Liver (tissue), 9 donors: ENCODE measurements around the gene AKR1B1. TPM values are rescaled to one million over a fixed set of nuclear protein-coding genes. Genes with fewer than 3 reads are reported as not detected.

Source experiments
- DNase-seq: peaks from one replicate; pipeline ENCODE4 v3.0.0-alpha.2; 2017; ENCODE audit warnings: low spot score
- H3K27ac ChIP-seq, 2 donors: one replicate each; pipeline ENCODE4 v1.7.0; 2013; ENCODE audit warnings: inconsistent platforms in 2 of 2, low read length in 2 of 2, control low read depth in 1 of 2, low read depth in 1 of 2, mild to moderate bottlenecking in 1 of 2
- H3K27me3 ChIP-seq, 4 donors: one replicate each; pipeline versions ENCODE4 v1.6.1 to v1.7.0; 2013; ENCODE audit warnings: low read length in 3 of 4, inconsistent platforms in 1 of 4, mild to moderate bottlenecking in 1 of 4, moderate library complexity in 1 of 4; ENCODE audit not compliant: control insufficient read depth in 4 of 4, insufficient read depth in 4 of 4
- H3K36me3 ChIP-seq, 4 donors: one replicate each; pipeline versions ENCODE4 v1.6.1 to v1.7.0; 2013; ENCODE audit warnings: low read length in 3 of 4, mild to moderate bottlenecking in 3 of 4, low read depth in 1 of 4, moderate library complexity in 1 of 4; ENCODE audit not compliant: control insufficient read depth in 4 of 4, insufficient read depth in 3 of 4
- H3K4me1 ChIP-seq, 4 donors: one replicate each; pipeline versions ENCODE4 v1.6.1 to v1.7.0; 2013; ENCODE audit warnings: low read length in 3 of 4, mild to moderate bottlenecking in 3 of 4, moderate library complexity in 1 of 4; ENCODE audit not compliant: control insufficient read depth in 4 of 4, insufficient read depth in 4 of 4
- H3K4me3 ChIP-seq, 3 donors: one replicate each; pipeline versions ENCODE4 v1.6.1 to v1.7.0; 2013; ENCODE audit warnings: low read length in 3 of 3, control low read depth in 1 of 3, low read depth in 1 of 3, mild to moderate bottlenecking in 1 of 3
- H3K9ac ChIP-seq, 2 donors: one replicate each; pipeline ENCODE4 v1.7.0; 2013; ENCODE audit warnings: low read length in 2 of 2, mild to moderate bottlenecking in 2 of 2, moderate library complexity in 2 of 2, control low read depth in 1 of 2, low read depth in 1 of 2
- H3K9me3 ChIP-seq, 4 donors: one replicate each; pipeline versions ENCODE4 v1.6.1 to v1.7.0; 2013; ENCODE audit warnings: low read length in 3 of 4; ENCODE audit not compliant: control insufficient read depth in 4 of 4
- ATF3 ChIP-seq: IDR thresholded peaks from 2 replicates; pipeline ENCODE4 v1.6.1; 2016; ENCODE audit warnings: antibody characterized with exemption
- CTCF ChIP-seq: fragments of 150-350 bp; IDR thresholded peaks from 2 replicates; pipeline ENCODE4 v1.5.1; 2017; ENCODE audit warnings: improper control_type of control experiment, low read depth, low read length; ENCODE audit not compliant: missing input control
- FOXA1 ChIP-seq: IDR thresholded peaks from 2 replicates; pipeline ENCODE4 v1.6.1; 2016; ENCODE audit warnings: antibody characterized with exemption
- FOXA2 ChIP-seq: IDR thresholded peaks from 2 replicates; pipeline ENCODE4 v1.6.1; 2016; ENCODE audit warnings: antibody characterized with exemption
- GABPA ChIP-seq, 2 donors: IDR thresholded peaks in 1 of 2; conservative IDR thresholded peaks in 1 of 2; 2 replicates each; pipeline ENCODE4 v1.6.1; 2016; ENCODE audit warnings: antibody characterized with exemption in 2 of 2, mild to moderate bottlenecking in 1 of 2, moderate library complexity in 1 of 2
- HNF4A ChIP-seq, 2 donors: conservative IDR thresholded peaks; 2 replicates each; pipeline ENCODE4 v1.6.1; 2016; ENCODE audit warnings: antibody characterized with exemption in 2 of 2, mild to moderate bottlenecking in 2 of 2
- HNF4G ChIP-seq: IDR thresholded peaks from 2 replicates; pipeline ENCODE4 v1.6.1; 2016; ENCODE audit warnings: antibody characterized with exemption
- MAX ChIP-seq: IDR thresholded peaks from 2 replicates; pipeline ENCODE4 v1.6.1; 2016; ENCODE audit warnings: antibody characterized with exemption
- NR2F2 ChIP-seq: IDR thresholded peaks from 2 replicates; pipeline ENCODE4 v1.6.1; 2016; ENCODE audit warnings: antibody characterized with exemption
- RAD21 ChIP-seq, 2 donors: IDR thresholded peaks; 2 replicates each; pipeline ENCODE4 v1.6.1; 2016; ENCODE audit warnings: antibody characterized with exemption in 2 of 2, mild to moderate bottlenecking in 2 of 2
- SP1 ChIP-seq: IDR thresholded peaks from 2 replicates; pipeline ENCODE4 v1.6.1; 2018; ENCODE audit warnings: antibody characterized with exemption, mild to moderate bottlenecking
- TAF1 ChIP-seq: conservative IDR thresholded peaks from 2 replicates; pipeline ENCODE4 v1.6.1; 2016; ENCODE audit warnings: antibody characterized with exemption, mild to moderate bottlenecking
- YY1 ChIP-seq: IDR thresholded peaks from 2 replicates; pipeline ENCODE4 v1.6.1; 2016; ENCODE audit warnings: antibody characterized with exemption, mild to moderate bottlenecking
- ZBTB33 ChIP-seq: IDR thresholded peaks from 2 replicates; pipeline ENCODE4 v1.6.1; 2016; ENCODE audit warnings: antibody characterized with exemption
- WGBS: extraction: QIAGEN DNeasy Blood & Tissue Kit; methylation state at CpG from one replicate; pipeline ENCODE4 v1.1.7; 2013; 5-methylcytosine and 5-hydroxymethylcytosine counted together
- polyA plus RNA-seq, 2 donors: library from polyadenylated mRNA; stranded (reverse) in 1 of 2; unstranded in 1 of 2; fragments of 200-250 nt in 1 of 2; fragments of >200 nt in 1 of 2; fragmentation: Nextera tagmentation in 1 of 2; extraction: Ambion mirVana in 1 of 2; gene quantifications; one replicate each; pipeline versions ENCODE4 v1.2.1 to v1.2.3, GENCODE V29; 2013 to 2015
- total RNA-seq, 2 donors: library from RNA; depleted of rRNA; stranded (reverse); fragments of >200 nt; gene quantifications; one replicate each; pipeline ENCODE4 v1.2.3, GENCODE V29; 2014
- donor health status: healthy.
- donor health status: healthy.
- donor health status: healthy.
- donor health status: healthy.
- donor health status: healthy.

The AKR1B1 gene
- total and polyA plus RNA-seq, 4 donors = 10.8 to 12.6 (median 11.6) TPM

GRCh38 chr7:134442441-134443220, 16.3 kb downstream of the AKR1B1 start:
- DNase-seq = peak; percentile 12
- no peak overlapping the region for H3K27ac ChIP-seq
- no peak overlapping the region for H3K9ac ChIP-seq

GRCh38 chr7:134441264-134441663, 17.6 kb downstream of the AKR1B1 start:
- no peaks in the 10 kb centered on the region for H3K27me3 ChIP-seq
- H3K36me3 ChIP-seq = no peaks in the 10 kb centered on the region
- H3K9me3 ChIP-seq = no peaks in the 10 kb centered on the region
- no peak overlapping the region for H3K4me3 ChIP-seq
- no peak overlapping the region for H3K9ac ChIP-seq
- WGBS = 95% methylated on average over 4 of the region's 4 CpGs
- H3K27ac ChIP-seq = no peak overlapping the region
- no peaks in the 10 kb centered on the region for H3K4me1 ChIP-seq
- DNase-seq = no peak
- no peak for TF ChIP-seq ATF3
- TF ChIP-seq FOXA2 = no peak

More at GRCh38 chr7:134442441-134443220, 16.3 kb downstream of the AKR1B1 start:
- 94% methylated on average over 9 of the region's 9 CpGs for WGBS
- Histone ChIP-seq H3K36me3 (peaks cover 0 to 7% (median under 1%) of the 10 kb centered on the region in 4 donors), H3K4me3 (no peak overlapping the region), H3K4me1 (no peaks in the 10 kb centered on the region), H3K27me3 (no peaks in the 10 kb centered on the region), H3K9me3 (no peaks in the 10 kb centered on the region)
- no peak for TF ChIP-seq SP1
- TF ChIP-seq TAF1 = no peak
- TF ChIP-seq HNF4G = no peak
- no peak for TF ChIP-seq RAD21 (IDR thresholded peaks at IDR 0.05)
- TF ChIP-seq ATF3 = no peak
- no peak for TF ChIP-seq GABPA (IDR thresholded peaks at IDR 0.05 in 1 of 2, conservative IDR thresholded peaks at IDR 0.05 in 1 of 2)
- TF ChIP-seq CTCF = no peak
- TF ChIP-seq YY1 = no peak
- TF ChIP-seq FOXA1 = no peak

- H3K27me3 ChIP-seq = no peaks in the 10 kb centered on the region
- no peaks in the 10 kb centered on the region for H3K4me1 ChIP-seq
- no peak overlapping the region for H3K4me3 ChIP-seq
- H3K9ac ChIP-seq = no peak overlapping the region
- DNase-seq = no peak
- WGBS = 95% methylated on average over 4 of the region's 4 CpGs
- no peaks in the 10 kb centered on the region for H3K9me3 ChIP-seq
- H3K27ac ChIP-seq = no peak overlapping the region
- H3K36me3 ChIP-seq = no peaks in the 10 kb centered on the region
- TF ChIP-seq ZBTB33 (no peak), YY1 (no peak), TAF1 (no peak), MAX (no peak), CTCF (no peak), ATF3 (no peak), RAD21 (IDR thresholded peaks at IDR 0.05) (no peak), SP1 (no peak), NR2F2 (no peak), HNF4G (no peak), HNF4A (conservative IDR thresholded peaks at IDR 0.05) (no peak), FOXA2 (no peak)
Measured at GRCh38 chr7:134440476-134440875, 18.4 kb downstream of the AKR1B1 start.
